ENCODE data around the gene MINDY4.

- TF ChIP-seq CTCF (IDR thresholded peaks at IDR 0.05; ENCODE audit: insufficient read depth, low read length) (no peak), GABPA (IDR thresholded peaks at IDR 0.05; ENCODE audit: low read depth) (no peak), POLR2AphosphoS5 (IDR thresholded peaks at IDR 0.05; ENCODE audit: low read depth) (no peak)
- TF ChIP-seq, protein P1, sequence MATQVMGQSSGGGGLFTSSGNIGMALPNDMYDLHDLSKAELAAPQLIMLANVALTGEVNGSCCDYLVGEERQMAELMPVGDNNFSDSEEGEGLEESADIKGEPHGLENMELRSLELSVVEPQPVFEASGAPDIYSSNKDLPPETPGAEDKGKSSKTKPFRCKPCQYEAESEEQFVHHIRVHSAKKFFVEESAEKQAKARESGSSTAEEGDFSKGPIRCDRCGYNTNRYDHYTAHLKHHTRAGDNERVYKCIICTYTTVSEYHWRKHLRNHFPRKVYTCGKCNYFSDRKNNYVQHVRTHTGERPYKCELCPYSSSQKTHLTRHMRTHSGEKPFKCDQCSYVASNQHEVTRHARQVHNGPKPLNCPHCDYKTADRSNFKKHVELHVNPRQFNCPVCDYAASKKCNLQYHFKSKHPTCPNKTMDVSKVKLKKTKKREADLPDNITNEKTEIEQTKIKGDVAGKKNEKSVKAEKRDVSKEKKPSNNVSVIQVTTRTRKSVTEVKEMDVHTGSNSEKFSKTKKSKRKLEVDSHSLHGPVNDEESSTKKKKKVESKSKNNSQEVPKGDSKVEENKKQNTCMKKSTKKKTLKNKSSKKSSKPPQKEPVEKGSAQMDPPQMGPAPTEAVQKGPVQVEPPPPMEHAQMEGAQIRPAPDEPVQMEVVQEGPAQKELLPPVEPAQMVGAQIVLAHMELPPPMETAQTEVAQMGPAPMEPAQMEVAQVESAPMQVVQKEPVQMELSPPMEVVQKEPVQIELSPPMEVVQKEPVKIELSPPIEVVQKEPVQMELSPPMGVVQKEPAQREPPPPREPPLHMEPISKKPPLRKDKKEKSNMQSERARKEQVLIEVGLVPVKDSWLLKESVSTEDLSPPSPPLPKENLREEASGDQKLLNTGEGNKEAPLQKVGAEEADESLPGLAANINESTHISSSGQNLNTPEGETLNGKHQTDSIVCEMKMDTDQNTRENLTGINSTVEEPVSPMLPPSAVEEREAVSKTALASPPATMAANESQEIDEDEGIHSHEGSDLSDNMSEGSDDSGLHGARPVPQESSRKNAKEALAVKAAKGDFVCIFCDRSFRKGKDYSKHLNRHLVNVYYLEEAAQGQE (IDR thresholded peaks at IDR 0.05; ENCODE audit: insufficient replicate concordance, low read depth), result no peak
Observed at GRCh38 chr7:30831936-30832335, 60.7 kb downstream of the MINDY4 start.

All from HL-60 (cell line).